ENCODE data around the gene DGKG. TPM values are rescaled to one million over a fixed set of nuclear protein-coding genes. Genes with fewer than 3 reads are reported as not detected.

The DGKG gene
- total and polyA plus RNA-seq, 10 of the 15 experiments (the other 5 are each of a cell fraction or from before 2014, with no cell fraction given), result 0.39 to 6.2 (median 4.7) TPM

GRCh38 chr3:186322761-186323160 is 39.3 kb downstream of the DGKG start (continued):
- TF ChIP-seq, protein P1, sequence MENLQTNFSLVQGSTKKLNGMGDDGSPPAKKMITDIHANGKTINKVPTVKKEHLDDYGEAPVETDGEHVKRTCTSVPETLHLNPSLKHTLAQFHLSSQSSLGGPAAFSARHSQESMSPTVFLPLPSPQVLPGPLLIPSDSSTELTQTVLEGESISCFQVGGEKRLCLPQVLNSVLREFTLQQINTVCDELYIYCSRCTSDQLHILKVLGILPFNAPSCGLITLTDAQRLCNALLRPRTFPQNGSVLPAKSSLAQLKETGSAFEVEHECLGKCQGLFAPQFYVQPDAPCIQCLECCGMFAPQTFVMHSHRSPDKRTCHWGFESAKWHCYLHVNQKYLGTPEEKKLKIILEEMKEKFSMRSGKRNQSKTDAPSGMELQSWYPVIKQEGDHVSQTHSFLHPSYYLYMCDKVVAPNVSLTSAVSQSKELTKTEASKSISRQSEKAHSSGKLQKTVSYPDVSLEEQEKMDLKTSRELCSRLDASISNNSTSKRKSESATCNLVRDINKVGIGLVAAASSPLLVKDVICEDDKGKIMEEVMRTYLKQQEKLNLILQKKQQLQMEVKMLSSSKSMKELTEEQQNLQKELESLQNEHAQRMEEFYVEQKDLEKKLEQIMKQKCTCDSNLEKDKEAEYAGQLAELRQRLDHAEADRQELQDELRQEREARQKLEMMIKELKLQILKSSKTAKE (IDR thresholded peaks at IDR 0.05; ENCODE audit: low read depth, poor library complexity, severe bottlenecking), result no peak

DNA sequence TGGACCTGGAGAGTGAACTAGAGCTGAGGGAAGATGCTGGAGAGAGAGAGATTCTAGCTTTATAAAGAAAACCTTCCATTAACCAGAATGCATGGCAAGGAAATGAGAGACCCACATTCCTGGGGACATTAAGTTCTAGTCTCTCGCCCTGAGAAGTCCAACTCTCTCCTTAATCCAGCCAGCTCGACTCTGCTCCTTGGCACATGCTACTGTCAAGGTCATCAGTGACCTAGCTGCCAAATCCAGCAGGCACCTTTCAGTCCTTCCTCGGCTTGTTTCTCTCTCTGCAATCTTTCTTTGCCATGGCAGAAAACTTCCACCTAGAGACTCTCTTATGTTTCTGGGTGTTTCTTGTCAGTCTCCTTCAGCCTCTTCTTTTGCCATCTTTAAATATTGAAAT is 40.3 kb downstream of the DGKG start:
- no peaks in the 10 kb centered on the region for H3K36me3 ChIP-seq (ENCODE audit: control insufficient read depth in 2 of 2, insufficient read depth in 2 of 2, low read length in 1 of 2)
- no peak overlapping the region for H3K27ac ChIP-seq (ENCODE audit: control insufficient read depth, insufficient read depth)
- no peak overlapping the region for H3K4me2 ChIP-seq (ENCODE audit: control insufficient read depth, insufficient read depth)
- H2AFZ ChIP-seq (ENCODE audit: control insufficient read depth, low read depth, low read length), result no peak overlapping the region
- ChIA-PET POLR2A (no interaction called here), SMC1A (ENCODE audit: uncharacterized antibody, unreplicated experiment) (interaction anchor here (1.4 kb wide), 1 partner anchor 219 kb away, joined by 4 read pairs; no protein-coding TSS in a partner anchor), CTCF (interaction anchor here (0.6 kb wide), 1 partner anchor 61 kb away, joined by 3 read pairs; no protein-coding TSS in a partner anchor), RAD21 (ENCODE audit: unreplicated experiment) (no interaction called here)
- H3K9me3 ChIP-seq (replicated peaks; ENCODE audit: control insufficient read depth, insufficient read depth, low read length), result no peaks in the 10 kb centered on the region
- intact Hi-C loops (cut with micrococcal nuclease; ENCODE audit: unreplicated experiment) (no loop called here), in situ Hi-C loops (cut with MboI) (no loop called here)
- H3K9ac ChIP-seq (ENCODE audit: control insufficient read depth, insufficient read depth, low read length), result no peak overlapping the region
- ATAC-seq (no peak), FAIRE-seq (no peak), DNase-seq (ENCODE audit: low read depth, low spot score) (no peak)
- no peaks in the 10 kb centered on the region for H4K20me1 ChIP-seq (ENCODE audit: control insufficient read depth, insufficient read depth)
- 42% methylated on average over 3 of the region's 3 CpGs for WGBS (ENCODE audit: insufficient coverage, insufficient replicate concordance, low lambda C conversion rate, missing lambda C conversion rate)
- no peaks in the 10 kb centered on the region for H3K27me3 ChIP-seq (replicated peaks in 1 of 2; ENCODE audit: control insufficient read depth in 2 of 2, insufficient read depth in 2 of 2, low read length in 1 of 2)
- no peak overlapping the region for H3K4me3 ChIP-seq
- H3K79me2 ChIP-seq (ENCODE audit: control insufficient read depth, insufficient read depth, low read length), result no peaks in the 10 kb centered on the region
- no peaks in the 10 kb centered on the region for H3K4me1 ChIP-seq (ENCODE audit: control insufficient read depth, insufficient read depth, low read length)
- BruUV-seq (replicated peaks), result no TSS peak
- TF ChIP-seq ZNF592 (IDR thresholded peaks at IDR 0.05), result no peak
- TF ChIP-seq RUNX3 (IDR thresholded peaks at IDR 0.05; ENCODE audit: low read length), result no peak
- no peak for TF ChIP-seq ASH2L (IDR thresholded peaks at IDR 0.05; ENCODE audit: borderline replicate concordance, low read depth)
- TF ChIP-seq IRF5 (IDR thresholded peaks at IDR 0.05; ENCODE audit: borderline replicate concordance), result no peak
- no peak for TF ChIP-seq NRF1 (conservative IDR thresholded peaks at IDR 0.05; ENCODE audit: low read depth, low read length)
- no peak for TF ChIP-seq NBN (IDR thresholded peaks at IDR 0.05)
- TF ChIP-seq CREM (IDR thresholded peaks at IDR 0.05; ENCODE audit: low read depth), result no peak
- TF ChIP-seq, protein P2, sequence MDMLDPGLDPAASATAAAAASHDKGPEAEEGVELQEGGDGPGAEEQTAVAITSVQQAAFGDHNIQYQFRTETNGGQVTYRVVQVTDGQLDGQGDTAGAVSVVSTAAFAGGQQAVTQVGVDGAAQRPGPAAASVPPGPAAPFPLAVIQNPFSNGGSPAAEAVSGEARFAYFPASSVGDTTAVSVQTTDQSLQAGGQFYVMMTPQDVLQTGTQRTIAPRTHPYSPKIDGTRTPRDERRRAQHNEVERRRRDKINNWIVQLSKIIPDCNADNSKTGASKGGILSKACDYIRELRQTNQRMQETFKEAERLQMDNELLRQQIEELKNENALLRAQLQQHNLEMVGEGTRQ (IDR thresholded peaks at IDR 0.05; ENCODE audit: borderline replicate concordance, low read depth, low read length), result no peak
- TF ChIP-seq WRNIP1 (IDR thresholded peaks at IDR 0.05; ENCODE audit: borderline replicate concordance, low read depth, low read length), result no peak
- no peak for TF ChIP-seq PAX5 (IDR thresholded peaks at IDR 0.05; ENCODE audit: borderline replicate concordance, low read depth, low read length)
- no peak for TF ChIP-seq SUZ12 (IDR thresholded peaks at IDR 0.05; ENCODE audit: unreplicated experiment)
- TF ChIP-seq, protein P3, sequence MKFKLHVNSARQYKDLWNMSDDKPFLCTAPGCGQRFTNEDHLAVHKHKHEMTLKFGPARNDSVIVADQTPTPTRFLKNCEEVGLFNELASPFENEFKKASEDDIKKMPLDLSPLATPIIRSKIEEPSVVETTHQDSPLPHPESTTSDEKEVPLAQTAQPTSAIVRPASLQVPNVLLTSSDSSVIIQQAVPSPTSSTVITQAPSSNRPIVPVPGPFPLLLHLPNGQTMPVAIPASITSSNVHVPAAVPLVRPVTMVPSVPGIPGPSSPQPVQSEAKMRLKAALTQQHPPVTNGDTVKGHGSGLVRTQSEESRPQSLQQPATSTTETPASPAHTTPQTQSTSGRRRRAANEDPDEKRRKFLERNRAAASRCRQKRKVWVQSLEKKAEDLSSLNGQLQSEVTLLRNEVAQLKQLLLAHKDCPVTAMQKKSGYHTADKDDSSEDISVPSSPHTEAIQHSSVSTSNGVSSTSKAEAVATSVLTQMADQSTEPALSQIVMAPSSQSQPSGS (IDR thresholded peaks at IDR 0.05; ENCODE audit: low read length), result no peak
